ENCODE data around the gene SLC17A1. TPM values are rescaled to one million over a fixed set of nuclear protein-coding genes. Genes with fewer than 3 reads are reported as not detected.

Gene SLC17A1
- total RNA-seq, 1 donor from 2014 or later: not detected

DNA sequence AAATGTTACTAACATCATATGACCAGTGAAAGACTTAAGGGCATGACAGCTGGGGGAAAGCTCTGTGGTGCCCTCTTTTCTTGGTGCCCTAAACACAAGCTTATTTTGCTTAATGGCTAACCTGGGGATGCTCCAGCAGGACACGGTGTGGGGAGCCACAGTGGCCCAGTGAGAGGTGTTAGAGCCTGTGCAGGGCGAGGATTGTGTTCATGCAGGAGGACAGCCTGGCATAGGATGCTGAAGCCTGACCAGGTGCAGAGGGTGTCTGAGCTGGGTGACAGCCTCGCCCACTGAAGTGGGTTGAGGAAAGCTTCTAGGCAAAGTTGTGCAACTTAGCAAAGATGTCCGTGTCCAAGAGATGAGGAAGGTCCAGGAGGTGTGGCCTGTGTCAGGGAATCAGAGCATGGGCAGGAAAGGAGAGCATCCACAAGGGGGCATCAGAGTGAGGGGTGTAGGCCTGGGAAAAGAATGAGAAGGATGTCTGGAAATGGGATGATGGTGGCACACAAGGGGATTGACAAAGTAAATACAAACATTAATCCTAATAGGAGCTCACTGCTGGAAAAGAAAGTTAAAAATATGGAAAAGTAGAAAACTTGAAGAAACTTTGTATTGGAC, 43.4 kb downstream of the SLC17A1 start:
- H3K4me3 Mint-ChIP-seq: no peak overlapping the region
- H3K27me3 Mint-ChIP-seq (ENCODE audit: low read depth): no peaks in the 10 kb centered on the region
- peaks cover 7% of the 10 kb centered on the region for H3K9me3 Mint-ChIP-seq
- TF ChIP-seq, protein P1, sequence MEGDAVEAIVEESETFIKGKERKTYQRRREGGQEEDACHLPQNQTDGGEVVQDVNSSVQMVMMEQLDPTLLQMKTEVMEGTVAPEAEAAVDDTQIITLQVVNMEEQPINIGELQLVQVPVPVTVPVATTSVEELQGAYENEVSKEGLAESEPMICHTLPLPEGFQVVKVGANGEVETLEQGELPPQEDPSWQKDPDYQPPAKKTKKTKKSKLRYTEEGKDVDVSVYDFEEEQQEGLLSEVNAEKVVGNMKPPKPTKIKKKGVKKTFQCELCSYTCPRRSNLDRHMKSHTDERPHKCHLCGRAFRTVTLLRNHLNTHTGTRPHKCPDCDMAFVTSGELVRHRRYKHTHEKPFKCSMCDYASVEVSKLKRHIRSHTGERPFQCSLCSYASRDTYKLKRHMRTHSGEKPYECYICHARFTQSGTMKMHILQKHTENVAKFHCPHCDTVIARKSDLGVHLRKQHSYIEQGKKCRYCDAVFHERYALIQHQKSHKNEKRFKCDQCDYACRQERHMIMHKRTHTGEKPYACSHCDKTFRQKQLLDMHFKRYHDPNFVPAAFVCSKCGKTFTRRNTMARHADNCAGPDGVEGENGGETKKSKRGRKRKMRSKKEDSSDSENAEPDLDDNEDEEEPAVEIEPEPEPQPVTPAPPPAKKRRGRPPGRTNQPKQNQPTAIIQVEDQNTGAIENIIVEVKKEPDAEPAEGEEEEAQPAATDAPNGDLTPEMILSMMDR (conservative IDR thresholded peaks at IDR 0.05): peak; percentile 55
- no peaks in the 10 kb centered on the region for H3K4me1 Mint-ChIP-seq
- H3K27ac Mint-ChIP-seq (ENCODE audit: unreplicated experiment): no peak overlapping the region
- no peak for DNase-seq (ENCODE audit: low read depth, low spot score)
- peaks cover 3% of the 10 kb centered on the region for H3K36me3 Mint-ChIP-seq (ENCODE audit: low read depth)

DNA sequence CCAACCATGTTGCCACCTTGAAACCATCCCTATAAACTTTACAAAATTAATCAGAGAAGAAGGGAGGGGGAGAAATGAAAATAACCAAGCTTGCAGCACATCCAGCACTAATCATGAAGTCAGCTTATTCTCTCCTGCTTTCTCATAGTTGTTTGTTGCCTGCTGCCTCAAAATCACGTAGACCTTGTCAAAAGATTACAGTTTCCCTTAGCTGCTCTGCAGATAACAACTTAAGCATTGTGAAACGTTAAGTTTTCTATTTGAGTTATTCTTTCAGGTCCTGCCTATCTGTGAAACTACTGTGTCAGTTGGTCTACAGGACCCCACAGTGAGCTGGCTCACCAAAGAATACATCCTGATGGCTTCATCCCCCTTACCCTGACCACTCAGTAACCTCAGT, 44.4 kb downstream of the SLC17A1 start:
- no peaks in the 10 kb centered on the region for H3K27me3 Mint-ChIP-seq (ENCODE audit: low read depth)
- no peak overlapping the region for H3K27ac Mint-ChIP-seq (ENCODE audit: unreplicated experiment)

DNA sequence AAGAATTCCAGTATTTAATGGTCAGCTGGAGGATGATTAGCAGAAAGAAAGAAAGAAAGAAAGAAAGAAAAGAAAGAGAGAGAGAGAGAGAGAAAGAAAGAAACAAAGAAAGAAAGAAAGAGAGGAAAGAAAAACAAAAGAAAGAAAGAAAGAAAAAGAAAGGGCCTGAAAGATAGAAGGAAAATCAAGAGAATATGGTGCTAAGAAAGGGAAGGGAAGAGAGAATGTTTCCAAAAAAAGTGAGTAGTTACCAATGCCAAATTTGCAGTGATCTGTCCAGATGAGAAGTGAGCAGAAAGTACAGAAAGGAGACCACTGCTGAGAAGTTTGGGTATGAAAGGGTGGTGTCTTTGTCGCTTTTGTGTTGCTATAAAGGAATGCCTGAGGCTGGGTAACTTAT, 50.7 kb downstream of the SLC17A1 start:
- TF ChIP-seq, protein P1 (conservative IDR thresholded peaks at IDR 0.05): no peak

More for the DNA sequence above, 44.4 kb downstream of the SLC17A1 start:
- TF ChIP-seq, protein P1 (conservative IDR thresholded peaks at IDR 0.05): no peak
- H3K4me3 Mint-ChIP-seq: no peak overlapping the region
- peaks cover 3% of the 10 kb centered on the region for H3K36me3 Mint-ChIP-seq (ENCODE audit: low read depth)
- DNase-seq (ENCODE audit: low read depth, low spot score): no peak
- H3K9me3 Mint-ChIP-seq: peaks cover 4% of the 10 kb centered on the region
- no peaks in the 10 kb centered on the region for H3K4me1 Mint-ChIP-seq

DNA sequence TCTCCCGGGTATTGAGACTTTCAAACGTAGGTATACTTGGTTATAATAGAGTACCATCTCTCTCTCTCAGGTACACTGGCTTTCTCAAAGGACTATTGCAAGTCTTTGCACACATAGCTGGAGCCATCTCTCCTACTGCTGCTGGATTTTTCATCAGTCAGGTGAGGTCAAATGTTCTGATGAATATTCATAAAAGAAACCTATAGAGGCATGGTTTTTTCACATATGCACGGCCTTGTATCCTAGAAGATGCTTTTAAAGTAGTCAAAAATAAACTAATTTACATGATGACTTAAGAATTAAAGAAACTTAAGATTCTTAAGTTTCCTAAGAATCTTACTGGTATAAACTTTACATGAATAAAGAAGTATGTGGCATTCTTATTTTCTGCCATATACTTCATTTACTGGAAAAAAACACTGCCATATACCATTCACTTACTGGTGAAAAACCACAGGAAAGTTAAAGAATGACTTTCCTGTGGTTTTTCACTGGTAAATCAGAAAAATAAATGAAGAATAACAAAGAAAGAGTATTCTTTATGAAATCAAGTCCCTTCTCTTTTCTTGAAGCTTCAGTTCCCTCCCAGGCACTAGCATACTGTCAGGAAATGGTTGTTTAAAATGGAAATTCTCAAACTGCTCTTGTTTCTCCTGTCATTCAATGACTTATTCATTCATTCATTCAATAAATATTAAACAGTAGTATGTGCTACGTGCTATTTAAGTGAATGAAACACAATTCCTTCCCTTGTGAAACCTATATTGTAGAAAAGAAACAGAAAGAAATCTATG, 53.8 kb downstream of the SLC17A1 start:
- Mint-ChIP-seq H3K4me1 (peaks cover 5% of the 10 kb centered on the region), H3K4me3 (no peak overlapping the region), H3K27me3 (ENCODE audit: low read depth) (no peaks in the 10 kb centered on the region), H3K9me3 (no peaks in the 10 kb centered on the region), H3K27ac (ENCODE audit: unreplicated experiment) (no peak overlapping the region), H3K36me3 (ENCODE audit: low read depth) (no peaks in the 10 kb centered on the region)
- TF ChIP-seq, protein P1 (conservative IDR thresholded peaks at IDR 0.05): no peak
- no peak for DNase-seq (ENCODE audit: low read depth, low spot score)

More for the DNA sequence above, 50.7 kb downstream of the SLC17A1 start:
- H3K27me3 Mint-ChIP-seq (ENCODE audit: low read depth): no peaks in the 10 kb centered on the region
- no peak for DNase-seq (ENCODE audit: low read depth, low spot score)
- H3K4me1 Mint-ChIP-seq: peaks cover 5% of the 10 kb centered on the region
- peaks cover 4% of the 10 kb centered on the region for H3K9me3 Mint-ChIP-seq
- no peak overlapping the region for H3K27ac Mint-ChIP-seq (ENCODE audit: unreplicated experiment)
- peaks cover 3% of the 10 kb centered on the region for H3K36me3 Mint-ChIP-seq (ENCODE audit: low read depth)
- H3K4me3 Mint-ChIP-seq: no peak overlapping the region

DNA sequence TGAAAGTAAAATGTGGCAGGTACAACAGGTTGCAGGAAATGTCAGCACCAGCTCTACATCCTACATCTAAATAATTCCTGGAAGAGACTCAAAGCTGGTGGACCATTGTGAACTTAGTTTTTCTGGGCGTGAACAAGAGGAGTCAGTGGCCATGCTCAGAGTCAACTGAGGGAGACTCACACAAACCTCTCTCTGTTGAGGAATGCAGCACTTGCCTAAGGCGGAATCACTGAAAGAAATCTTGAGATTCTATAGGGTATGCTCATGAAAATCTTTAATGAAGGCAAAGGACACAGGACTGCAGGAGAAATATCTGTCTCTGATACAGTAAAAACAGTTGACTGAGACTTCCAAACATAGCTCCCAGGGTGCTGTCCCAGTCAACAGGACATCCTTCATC, 54.8 kb downstream of the SLC17A1 start:
- H3K36me3 Mint-ChIP-seq (ENCODE audit: low read depth): no peaks in the 10 kb centered on the region

More for the DNA sequence above, 54.8 kb downstream of the SLC17A1 start:
- no peak for DNase-seq (ENCODE audit: low read depth, low spot score)
- Mint-ChIP-seq H3K9me3 (no peaks in the 10 kb centered on the region), H3K4me3 (no peak overlapping the region), H3K4me1 (peaks cover 5% of the 10 kb centered on the region), H3K27me3 (ENCODE audit: low read depth) (no peaks in the 10 kb centered on the region), H3K27ac (ENCODE audit: unreplicated experiment) (no peak overlapping the region)
- TF ChIP-seq, protein P1 (conservative IDR thresholded peaks at IDR 0.05): no peak

All from neural crest cell (in vitro differentiated cells).